HepG2 (cell line): Measurements from ENCODE around the gene TNP2. TPM values are rescaled to one million over a fixed set of nuclear protein-coding genes. Genes with fewer than 3 reads are reported as not detected.
A peak's percentile ranks its signal among the peaks of the same experiment; 100 is the strongest.

Experiments
- DBP ChIP-seq: sonication (generic); formaldehyde crosslinking; IDR thresholded peaks from 2 replicates; pipeline ENCODE4 v1.4.0; 2020; ENCODE audit warnings: missing genetic modification reagents; ENCODE audit errors: not compliant biosample characterization
- FIP1L1 ChIP-seq: fragments of 200-400 bp; formaldehyde crosslinking; IDR thresholded peaks from 2 replicates; pipeline ENCODE4 v1.6.1; 2018; ENCODE audit warnings: low read depth, mild to moderate bottlenecking, low read length, moderate library complexity, borderline replicate concordance; ENCODE audit not compliant: insufficient read depth
- FOXP4 ChIP-seq: sonication (generic); formaldehyde crosslinking; IDR thresholded peaks from 2 replicates; pipeline ENCODE4 v1.4.0; 2020; ENCODE audit warnings: missing genetic modification reagents
- HNF4G ChIP-seq, 2 experiments: sonication (generic) in 1 of 2; formaldehyde crosslinking in 1 of 2; IDR thresholded peaks; 2 replicates each; pipeline versions ENCODE4 v1.4.0 to v1.6.1; 2011 to 2020; ENCODE audit warnings: borderline replicate concordance in 2 of 2, low read depth in 2 of 2, mild to moderate bottlenecking in 2 of 2, low read length in 1 of 2, missing genetic modification reagents in 1 of 2, moderate library complexity in 1 of 2
- MLXIP ChIP-seq: sonication (generic); formaldehyde crosslinking; IDR thresholded peaks from 2 replicates; pipeline ENCODE4 v1.9.0; 2021; ENCODE audit warnings: missing genetic modification reagents, borderline replicate concordance
- PITX1 ChIP-seq: sonication (generic); formaldehyde crosslinking; IDR thresholded peaks from 2 replicates; pipeline ENCODE4 v1.5.1; 2020; ENCODE audit warnings: mild to moderate bottlenecking, missing genetic modification reagents
- THRA ChIP-seq: sonication (generic); formaldehyde crosslinking; IDR thresholded peaks from 2 replicates; pipeline ENCODE4 v1.4.0; 2020; ENCODE audit warnings: missing genetic modification reagents, borderline replicate concordance
- ZBTB4 ChIP-seq: sonication (generic); formaldehyde crosslinking; IDR thresholded peaks from 2 replicates; pipeline ENCODE4 v1.4.0; 2020; ENCODE audit warnings: missing genetic modification reagents, mild to moderate bottlenecking, borderline replicate concordance
- ZNF235 ChIP-seq: sonication (generic); formaldehyde crosslinking; IDR thresholded peaks from 2 replicates; pipeline ENCODE4 v1.8.1; 2023; ENCODE audit warnings: mild to moderate bottlenecking, missing genetic modification reagents, borderline replicate concordance
- ZNF788 ChIP-seq: sonication (generic); formaldehyde crosslinking; IDR thresholded peaks from 2 replicates; pipeline ENCODE4 v1.5.0; 2020; ENCODE audit warnings: mild to moderate bottlenecking, missing genetic modification reagents, borderline replicate concordance
- polyA plus RNA-seq, 8 experiments: library from polyadenylated mRNA; depleted of rRNA in 3 of 8; stranded (reverse) in 7 of 8; unstranded in 1 of 8; fragments of >200 nt; fragmentation: Illumina TruSeq in 4 of 8; extraction: Trizol in 4 of 8; gene quantifications; 2 replicates each; pipeline versions ENCODE4 v1.2.1 to v1.2.3, GENCODE V29; 2011 to 2016; ENCODE audit warnings: low read depth in 4 of 8, missing spikeins in 1 of 8, mixed read lengths in 1 of 8; ENCODE audit not compliant: insufficient read depth in 1 of 8
- total RNA-seq, 5 experiments: library from RNA; depleted of rRNA; stranded (reverse); fragments of >200 nt; fragmentation: Illumina TruSeq; extraction: Trizol; gene quantifications; 2 replicates each; pipeline ENCODE4 v1.2.3, GENCODE V29; 2016; ENCODE audit warnings: low read depth in 1 of 5
- TF ChIP-seq, protein P1 (sequence below): sonication (generic); formaldehyde crosslinking; IDR thresholded peaks from 2 replicates; pipeline ENCODE4 v1.9.0; 2022; ENCODE audit warnings: missing genetic modification reagents, mild to moderate bottlenecking, borderline replicate concordance

The TNP2 gene
- total and polyA plus RNA-seq, 2 of the 13 experiments (the other 11 are each of a cell fraction or from before 2014, with no cell fraction given): not detected

DNA sequence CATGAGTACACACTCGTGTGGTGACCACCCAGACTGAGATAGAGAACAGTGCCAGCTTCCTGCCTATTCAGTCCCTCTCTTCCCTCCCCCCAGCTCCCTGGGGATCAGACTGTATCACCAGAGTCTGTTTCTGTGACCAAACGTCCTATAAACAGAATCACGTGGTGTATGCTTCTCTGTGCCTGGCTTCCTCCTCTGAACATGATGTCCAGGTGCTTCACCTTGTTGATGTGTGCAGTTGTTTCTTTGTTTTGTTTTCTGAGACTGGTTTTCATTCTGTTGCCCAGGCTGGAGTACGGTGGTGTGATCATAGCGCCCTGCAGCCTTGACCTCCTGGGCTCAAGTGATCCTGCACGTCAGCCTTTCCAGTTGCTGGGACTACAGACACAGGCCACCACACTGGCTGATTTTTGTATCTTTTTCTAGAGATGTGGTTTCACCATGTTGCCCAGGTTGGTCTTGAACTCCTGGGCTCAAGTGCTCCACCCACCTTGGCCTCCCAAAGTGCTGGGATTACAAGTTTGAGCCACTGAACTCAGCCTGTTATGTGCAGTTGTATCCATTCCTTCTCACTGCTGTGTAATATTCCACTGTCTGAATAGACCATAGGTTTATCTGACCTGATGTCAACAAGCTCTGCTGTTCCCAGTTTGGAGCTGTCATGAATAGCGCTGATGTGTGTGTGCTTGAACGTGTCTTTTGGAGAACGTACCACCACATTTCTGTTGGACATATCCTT is 40.9 kb upstream of the TNP2 start (continued):
- 0 out of 2 replicates have a peak, but pooled peaks have one; percentile 42 for TF ChIP-seq ZBTB4 (CRISPR knock-in tag)
- TF ChIP-seq THRA: peak; percentile 58; the same call in 1 of the 2 replicates
- TF ChIP-seq FOXP4 (CRISPR knock-in tag): peak; percentile 98
- TF ChIP-seq, protein P1, sequence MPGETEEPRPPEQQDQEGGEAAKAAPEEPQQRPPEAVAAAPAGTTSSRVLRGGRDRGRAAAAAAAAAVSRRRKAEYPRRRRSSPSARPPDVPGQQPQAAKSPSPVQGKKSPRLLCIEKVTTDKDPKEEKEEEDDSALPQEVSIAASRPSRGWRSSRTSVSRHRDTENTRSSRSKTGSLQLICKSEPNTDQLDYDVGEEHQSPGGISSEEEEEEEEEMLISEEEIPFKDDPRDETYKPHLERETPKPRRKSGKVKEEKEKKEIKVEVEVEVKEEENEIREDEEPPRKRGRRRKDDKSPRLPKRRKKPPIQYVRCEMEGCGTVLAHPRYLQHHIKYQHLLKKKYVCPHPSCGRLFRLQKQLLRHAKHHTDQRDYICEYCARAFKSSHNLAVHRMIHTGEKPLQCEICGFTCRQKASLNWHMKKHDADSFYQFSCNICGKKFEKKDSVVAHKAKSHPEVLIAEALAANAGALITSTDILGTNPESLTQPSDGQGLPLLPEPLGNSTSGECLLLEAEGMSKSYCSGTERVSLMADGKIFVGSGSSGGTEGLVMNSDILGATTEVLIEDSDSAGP: peak; percentile 59; the same call in 1 of the 2 replicates
- TF ChIP-seq DBP (CRISPR knock-in tag): no peak
- TF ChIP-seq PITX1 (CRISPR knock-in tag): peak; percentile 76
- peak; percentile 31; the same call in 1 of the 2 replicates for TF ChIP-seq ZNF788 (CRISPR knock-in tag)
- no peak for TF ChIP-seq MLXIP (CRISPR knock-in tag)
- no peak for TF ChIP-seq ZNF235
- TF ChIP-seq HNF4G (IDR thresholded peaks at IDR 0.05; ENCODE audit: borderline replicate concordance, low read depth, low read length): peak; percentile 16; the same call in 1 of the 2 replicates
- TF ChIP-seq HNF4G (CRISPR knock-in tag; IDR thresholded peaks at IDR 0.05; ENCODE audit: borderline replicate concordance, low read depth): peak; percentile 81
- TF ChIP-seq FIP1L1: no peak
